HepG2 (cell line): ENCODE data around the gene SPDYE16. TPM values are rescaled to one million over a fixed set of nuclear protein-coding genes. Genes with fewer than 3 reads are reported as not detected.

Experiments
- GPBP1L1 ChIP-seq: sonication (generic); formaldehyde crosslinking; IDR thresholded peaks from 2 replicates; pipeline ENCODE4 v1.5.0; 2020; ENCODE audit warnings: mild to moderate bottlenecking, missing genetic modification reagents
- GPN1 ChIP-seq: sonication (generic); formaldehyde crosslinking; IDR thresholded peaks from 2 replicates; pipeline ENCODE4 v1.5.1; 2020; ENCODE audit warnings: missing genetic modification reagents, borderline replicate concordance
- NFE2 ChIP-seq: sonication (generic); formaldehyde crosslinking; IDR thresholded peaks from 2 replicates; pipeline ENCODE4 v1.4.0; 2020; ENCODE audit warnings: missing genetic modification reagents
- NKX3-1 ChIP-seq: sonication (generic); formaldehyde crosslinking; IDR thresholded peaks from 2 replicates; pipeline ENCODE4 v1.5.0; 2020; ENCODE audit warnings: missing genetic modification reagents
- PHF8 ChIP-seq: sonication (generic); formaldehyde crosslinking; IDR thresholded peaks from 2 replicates; pipeline ENCODE4 v1.5.0; 2020; ENCODE audit warnings: missing genetic modification reagents
- POLR2AphosphoS5 ChIP-seq: IDR thresholded peaks from 2 replicates; pipeline ENCODE4 v1.6.1; 2012; ENCODE audit warnings: low read depth, low read length
- SETDB1 ChIP-seq: sonication (generic); formaldehyde crosslinking; IDR thresholded peaks from 2 replicates; pipeline ENCODE4 v1.5.1; 2020; ENCODE audit warnings: missing genetic modification reagents, mild to moderate bottlenecking, borderline replicate concordance
- SOX6 ChIP-seq, 2 experiments: fragments of 450-650 bp in 1 of 2; sonication (generic) in 1 of 2; formaldehyde crosslinking in 1 of 2; IDR thresholded peaks; 2 replicates each; pipeline versions ENCODE4 v1.4.0 to v1.6.1; 2017 to 2020; ENCODE audit warnings: antibody characterized with exemption in 1 of 2, mild to moderate bottlenecking in 1 of 2, missing genetic modification reagents in 1 of 2
- SP2 ChIP-seq: sonication (generic); formaldehyde crosslinking; IDR thresholded peaks from 2 replicates; pipeline ENCODE4 v1.5.1; 2020; ENCODE audit warnings: mild to moderate bottlenecking, missing genetic modification reagents
- TIGD3 ChIP-seq: sonication (generic); formaldehyde crosslinking; IDR thresholded peaks from 2 replicates; pipeline ENCODE4 v1.5.1; 2020; ENCODE audit warnings: mild to moderate bottlenecking, missing genetic modification reagents, borderline replicate concordance
- ZMYM4 ChIP-seq: sonication (generic); formaldehyde crosslinking; IDR thresholded peaks from 2 replicates; pipeline ENCODE4 v1.8.1; 2023; ENCODE audit warnings: mild to moderate bottlenecking, missing genetic modification reagents
- ZNF10 ChIP-seq: sonication (generic); formaldehyde crosslinking; IDR thresholded peaks from 2 replicates; pipeline ENCODE4 v1.4.0; 2020; ENCODE audit warnings: mild to moderate bottlenecking, low read depth, missing genetic modification reagents, borderline replicate concordance
- ZNF230 ChIP-seq: sonication (generic); formaldehyde crosslinking; IDR thresholded peaks from 2 replicates; pipeline ENCODE4 v1.4.0; 2020; ENCODE audit warnings: mild to moderate bottlenecking, missing genetic modification reagents
- ZNF232 ChIP-seq: sonication (generic); formaldehyde crosslinking; IDR thresholded peaks from 2 replicates; pipeline ENCODE4 v1.4.0; 2020; ENCODE audit warnings: missing genetic modification reagents, borderline replicate concordance
- ZNF275 ChIP-seq: sonication (generic); formaldehyde crosslinking; IDR thresholded peaks from 2 replicates; pipeline ENCODE4 v1.8.0; 2022; ENCODE audit warnings: missing genetic modification reagents, mild to moderate bottlenecking, inconsistent platforms, borderline replicate concordance
- ZNF546 ChIP-seq: sonication (generic); formaldehyde crosslinking; conservative IDR thresholded peaks from 2 replicates; pipeline ENCODE4 v1.8.1; 2023; ENCODE audit warnings: mild to moderate bottlenecking, missing genetic modification reagents
- polyA plus RNA-seq, 8 experiments: library from polyadenylated mRNA; depleted of rRNA in 3 of 8; stranded (reverse) in 7 of 8; unstranded in 1 of 8; fragments of >200 nt; fragmentation: Illumina TruSeq in 4 of 8; extraction: Trizol in 4 of 8; gene quantifications; 2 replicates each; pipeline versions ENCODE4 v1.2.1 to v1.2.3, GENCODE V29; 2011 to 2016; ENCODE audit warnings: low read depth in 4 of 8, missing spikeins in 1 of 8, mixed read lengths in 1 of 8; ENCODE audit not compliant: insufficient read depth in 1 of 8
- total RNA-seq, 5 experiments: library from RNA; depleted of rRNA; stranded (reverse); fragments of >200 nt; fragmentation: Illumina TruSeq; extraction: Trizol; gene quantifications; 2 replicates each; pipeline ENCODE4 v1.2.3, GENCODE V29; 2016; ENCODE audit warnings: low read depth in 1 of 5
- TF ChIP-seq, protein P1 (sequence below): IDR thresholded peaks from 2 replicates; pipeline ENCODE4 v1.6.1; 2012; ENCODE audit warnings: low read length, improper control_type of control experiment
- TF ChIP-seq, protein P2 (sequence below): sonication (generic); formaldehyde crosslinking; IDR thresholded peaks from 2 replicates; pipeline ENCODE4 v1.4.0; 2020; ENCODE audit warnings: missing genetic modification reagents

SPDYE16 gene
- total and polyA plus RNA-seq, 2 of the 13 experiments (the other 11 are each of a cell fraction or from before 2014, with no cell fraction given) = 0.11 TPM; not detected in 1

- TF ChIP-seq, protein P1, sequence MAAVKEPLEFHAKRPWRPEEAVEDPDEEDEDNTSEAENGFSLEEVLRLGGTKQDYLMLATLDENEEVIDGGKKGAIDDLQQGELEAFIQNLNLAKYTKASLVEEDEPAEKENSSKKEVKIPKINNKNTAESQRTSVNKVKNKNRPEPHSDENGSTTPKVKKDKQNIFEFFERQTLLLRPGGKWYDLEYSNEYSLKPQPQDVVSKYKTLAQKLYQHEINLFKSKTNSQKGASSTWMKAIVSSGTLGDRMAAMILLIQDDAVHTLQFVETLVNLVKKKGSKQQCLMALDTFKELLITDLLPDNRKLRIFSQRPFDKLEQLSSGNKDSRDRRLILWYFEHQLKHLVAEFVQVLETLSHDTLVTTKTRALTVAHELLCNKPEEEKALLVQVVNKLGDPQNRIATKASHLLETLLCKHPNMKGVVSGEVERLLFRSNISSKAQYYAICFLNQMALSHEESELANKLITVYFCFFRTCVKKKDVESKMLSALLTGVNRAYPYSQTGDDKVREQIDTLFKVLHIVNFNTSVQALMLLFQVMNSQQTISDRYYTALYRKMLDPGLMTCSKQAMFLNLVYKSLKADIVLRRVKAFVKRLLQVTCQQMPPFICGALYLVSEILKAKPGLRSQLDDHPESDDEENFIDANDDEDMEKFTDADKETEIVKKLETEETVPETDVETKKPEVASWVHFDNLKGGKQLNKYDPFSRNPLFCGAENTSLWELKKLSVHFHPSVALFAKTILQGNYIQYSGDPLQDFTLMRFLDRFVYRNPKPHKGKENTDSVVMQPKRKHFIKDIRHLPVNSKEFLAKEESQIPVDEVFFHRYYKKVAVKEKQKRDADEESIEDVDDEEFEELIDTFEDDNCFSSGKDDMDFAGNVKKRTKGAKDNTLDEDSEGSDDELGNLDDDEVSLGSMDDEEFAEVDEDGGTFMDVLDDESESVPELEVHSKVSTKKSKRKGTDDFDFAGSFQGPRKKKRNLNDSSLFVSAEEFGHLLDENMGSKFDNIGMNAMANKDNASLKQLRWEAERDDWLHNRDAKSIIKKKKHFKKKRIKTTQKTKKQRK = no peak
- TF ChIP-seq NKX3-1 (CRISPR knock-in tag) (no peak), ZNF546 (CRISPR knock-in tag) (no peak), ZNF10 (CRISPR knock-in tag) (no peak), ZNF232 (CRISPR knock-in tag) (no peak), ZMYM4 (CRISPR knock-in tag) (no peak), SP2 (no peak; the same call in 1 of the 2 replicates), PHF8 (no peak), GPBP1L1 (CRISPR knock-in tag) (no peak), NFE2 (CRISPR knock-in tag) (no peak), SETDB1 (no peak), SOX6 (IDR thresholded peaks at IDR 0.05) (no peak), SOX6 (CRISPR knock-in tag; IDR thresholded peaks at IDR 0.05) (0 out of 2 replicates have a peak, but pooled peaks have one; percentile 11), GPN1 (CRISPR knock-in tag) (no peak), POLR2AphosphoS5 (no peak), TIGD3 (CRISPR knock-in tag) (no peak), ZNF275 (CRISPR knock-in tag) (no peak), ZNF230 (no peak)
- TF ChIP-seq, protein P2, sequence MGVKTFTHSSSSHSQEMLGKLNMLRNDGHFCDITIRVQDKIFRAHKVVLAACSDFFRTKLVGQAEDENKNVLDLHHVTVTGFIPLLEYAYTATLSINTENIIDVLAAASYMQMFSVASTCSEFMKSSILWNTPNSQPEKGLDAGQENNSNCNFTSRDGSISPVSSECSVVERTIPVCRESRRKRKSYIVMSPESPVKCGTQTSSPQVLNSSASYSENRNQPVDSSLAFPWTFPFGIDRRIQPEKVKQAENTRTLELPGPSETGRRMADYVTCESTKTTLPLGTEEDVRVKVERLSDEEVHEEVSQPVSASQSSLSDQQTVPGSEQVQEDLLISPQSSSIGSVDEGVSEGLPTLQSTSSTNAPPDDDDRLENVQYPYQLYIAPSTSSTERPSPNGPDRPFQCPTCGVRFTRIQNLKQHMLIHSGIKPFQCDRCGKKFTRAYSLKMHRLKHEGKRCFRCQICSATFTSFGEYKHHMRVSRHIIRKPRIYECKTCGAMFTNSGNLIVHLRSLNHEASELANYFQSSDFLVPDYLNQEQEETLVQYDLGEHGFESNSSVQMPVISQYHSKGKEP = no peak
Measured at GRCh38 chr7:76512941-76513816, 29.9 kb downstream of the SPDYE16 start (continued).
